ENCODE data around the gene SLC35A2.

Gene SLC35A2

GRCh38 chrX:48938721-48939425 lies 27.4 kb upstream of the SLC35A2 start:
- Mint-ChIP-seq H3K36me3 (ENCODE audit: low read depth) (peaks cover 85% of the 10 kb centered on the region), H3K4me3 (no peak overlapping the region), H3K4me1 (ENCODE audit: low read depth) (peaks cover 76% of the 10 kb centered on the region), H3K9me3 (no peaks in the 10 kb centered on the region), H3K27ac (peak overlapping the region; percentile 88), H3K27me3 (no peaks in the 10 kb centered on the region)
- intact Hi-C loops (cut with micrococcal nuclease), result no loop called here

GRCh38 chrX:48937054-48937907 lies 25.8 kb upstream of the SLC35A2 start:
- peaks cover 69% of the 10 kb centered on the region for H3K4me1 Mint-ChIP-seq (ENCODE audit: low read depth)
- H3K27ac Mint-ChIP-seq, result peak overlapping the region; percentile 88
- H3K9me3 Mint-ChIP-seq, result no peaks in the 10 kb centered on the region
- H3K36me3 Mint-ChIP-seq (ENCODE audit: low read depth), result peaks cover 81% of the 10 kb centered on the region
- intact Hi-C loops (cut with micrococcal nuclease), result loop anchor here (2.0 kb wide), 1 partner anchor 18 kb away; the partner anchor contains the start of gene PIM2
- H3K27me3 Mint-ChIP-seq, result no peaks in the 10 kb centered on the region
- peak overlapping the region; percentile 51 for H3K4me3 Mint-ChIP-seq

GRCh38 chrX:48936429-48937053 lies 25.1 kb upstream of the SLC35A2 start:
- Mint-ChIP-seq H3K9me3 (no peaks in the 10 kb centered on the region), H3K27me3 (no peaks in the 10 kb centered on the region), H3K36me3 (ENCODE audit: low read depth) (peaks cover 74% of the 10 kb centered on the region), H3K27ac (peak overlapping the region; percentile 88), H3K4me1 (ENCODE audit: low read depth) (peaks cover 62% of the 10 kb centered on the region), H3K4me3 (peak overlapping the region; percentile 51)
- intact Hi-C loops (cut with micrococcal nuclease), result loop anchor here (2.0 kb wide), 1 partner anchor 18 kb away; the partner anchor contains the start of gene PIM2

GRCh38 chrX:48935301-48935670 lies 23.8 kb upstream of the SLC35A2 start:
- Mint-ChIP-seq H3K27me3 (no peaks in the 10 kb centered on the region), H3K27ac (peak overlapping the region; percentile 60), H3K9me3 (no peaks in the 10 kb centered on the region), H3K4me3 (peak overlapping the region; percentile 26), H3K36me3 (ENCODE audit: low read depth) (peaks cover 71% of the 10 kb centered on the region), H3K4me1 (ENCODE audit: low read depth) (peaks cover 53% of the 10 kb centered on the region)
- intact Hi-C loops (cut with micrococcal nuclease), result no loop called here

- peaks cover 71% of the 10 kb centered on the region for H3K36me3 Mint-ChIP-seq (ENCODE audit: low read depth)
- intact Hi-C loops (cut with micrococcal nuclease), result no loop called here
- peak overlapping the region; percentile 60 for H3K27ac Mint-ChIP-seq
- H3K4me3 Mint-ChIP-seq, result no peak overlapping the region
- H3K9me3 Mint-ChIP-seq, result no peaks in the 10 kb centered on the region
- peaks cover 53% of the 10 kb centered on the region for H3K4me1 Mint-ChIP-seq (ENCODE audit: low read depth)
- H3K27me3 Mint-ChIP-seq, result no peaks in the 10 kb centered on the region
Observed at GRCh38 chrX:48934581-48935300, 23.3 kb upstream of the SLC35A2 start.

GRCh38 chrX:48933757-48934156 lies 22.3 kb upstream of the SLC35A2 start:
- no peaks in the 10 kb centered on the region for H3K27me3 Mint-ChIP-seq
- H3K36me3 Mint-ChIP-seq (ENCODE audit: low read depth), result peaks cover 66% of the 10 kb centered on the region
- H3K4me1 Mint-ChIP-seq (ENCODE audit: low read depth), result peaks cover 44% of the 10 kb centered on the region
- no peak overlapping the region for H3K27ac Mint-ChIP-seq
- intact Hi-C loops (cut with micrococcal nuclease), result no loop called here
- H3K9me3 Mint-ChIP-seq, result no peaks in the 10 kb centered on the region
- no peak overlapping the region for H3K4me3 Mint-ChIP-seq

- intact Hi-C loops (cut with micrococcal nuclease), result no loop called here
Observed at GRCh38 chrX:48927736-48928382, 16.4 kb upstream of the SLC35A2 start.

GRCh38 chrX:48927123-48927522 lies 15.7 kb upstream of the SLC35A2 start:
- no peak overlapping the region for H3K4me3 Mint-ChIP-seq
- H3K27ac Mint-ChIP-seq, result no peak overlapping the region
- H3K36me3 Mint-ChIP-seq (ENCODE audit: low read depth), result peaks cover 73% of the 10 kb centered on the region
- intact Hi-C loops (cut with micrococcal nuclease), result no loop called here
- no peaks in the 10 kb centered on the region for H3K9me3 Mint-ChIP-seq
- H3K4me1 Mint-ChIP-seq (ENCODE audit: low read depth), result peaks cover 9% of the 10 kb centered on the region
- no peaks in the 10 kb centered on the region for H3K27me3 Mint-ChIP-seq

More at GRCh38 chrX:48927736-48928382, 16.4 kb upstream of the SLC35A2 start:
- no peak overlapping the region for H3K27ac Mint-ChIP-seq
- no peaks in the 10 kb centered on the region for H3K27me3 Mint-ChIP-seq
- H3K4me3 Mint-ChIP-seq, result no peak overlapping the region
- no peaks in the 10 kb centered on the region for H3K9me3 Mint-ChIP-seq
- H3K36me3 Mint-ChIP-seq (ENCODE audit: low read depth), result peaks cover 68% of the 10 kb centered on the region
- peaks cover 6% of the 10 kb centered on the region for H3K4me1 Mint-ChIP-seq (ENCODE audit: low read depth)

- Mint-ChIP-seq H3K4me1 (ENCODE audit: low read depth) (peaks cover 25% of the 10 kb centered on the region), H3K27ac (peak overlapping the region; percentile 66), H3K9me3 (no peaks in the 10 kb centered on the region), H3K4me3 (no peak overlapping the region), H3K36me3 (ENCODE audit: low read depth) (peaks cover 58% of the 10 kb centered on the region), H3K27me3 (no peaks in the 10 kb centered on the region)
- intact Hi-C loops (cut with micrococcal nuclease), result no loop called here
Observed at GRCh38 chrX:48924270-48924669, 12.8 kb upstream of the SLC35A2 start.

GRCh38 chrX:48923771-48924170 lies 12.3 kb upstream of the SLC35A2 start:
- no peaks in the 10 kb centered on the region for H3K27me3 Mint-ChIP-seq
- H3K9me3 Mint-ChIP-seq, result no peaks in the 10 kb centered on the region
- H3K4me1 Mint-ChIP-seq (ENCODE audit: low read depth), result peaks cover 25% of the 10 kb centered on the region
- H3K27ac Mint-ChIP-seq, result peak overlapping the region; percentile 66
- H3K36me3 Mint-ChIP-seq (ENCODE audit: low read depth), result peaks cover 58% of the 10 kb centered on the region
- intact Hi-C loops (cut with micrococcal nuclease), result no loop called here
- no peak overlapping the region for H3K4me3 Mint-ChIP-seq

- peaks cover 57% of the 10 kb centered on the region for H3K36me3 Mint-ChIP-seq (ENCODE audit: low read depth)
- H3K4me1 Mint-ChIP-seq (ENCODE audit: low read depth), result peaks cover 41% of the 10 kb centered on the region
- no peaks in the 10 kb centered on the region for H3K27me3 Mint-ChIP-seq
- no peak overlapping the region for H3K27ac Mint-ChIP-seq
- no peaks in the 10 kb centered on the region for H3K9me3 Mint-ChIP-seq
- intact Hi-C loops (cut with micrococcal nuclease), result no loop called here
- no peak overlapping the region for H3K4me3 Mint-ChIP-seq
Observed at GRCh38 chrX:48920718-48921104, 9.3 kb upstream of the SLC35A2 start.

GRCh38 chrX:48919947-48920717 lies 8.7 kb upstream of the SLC35A2 start:
- intact Hi-C loops (cut with micrococcal nuclease), result loop anchor here (2.0 to 5.0 kb wide), 2 partner anchors 17 to 122 kb away; partner anchors contain the start of gene TFE3
- H3K36me3 Mint-ChIP-seq (ENCODE audit: low read depth), result peaks cover 57% of the 10 kb centered on the region
- H3K9me3 Mint-ChIP-seq, result no peaks in the 10 kb centered on the region
- H3K4me1 Mint-ChIP-seq (ENCODE audit: low read depth), result peaks cover 44% of the 10 kb centered on the region
- peak overlapping the region; percentile 90 for H3K4me3 Mint-ChIP-seq
- H3K27me3 Mint-ChIP-seq, result no peaks in the 10 kb centered on the region
- H3K27ac Mint-ChIP-seq, result peak overlapping the region; percentile 92

Measured in dendritic cell treated with granulocyte-macrophage colony-stimulating factor and Interleukin-4, amounts not matched to agents 40 ng/mL and 50 ng/mL, for 4 days (primary cell).